Limb (tissue), 2 donors: ENCODE data around the gene MDN1.
"Not testable (repeated sequence)": the region's sequence is repeated elsewhere in the genome, so short reads cannot be mapped to it uniquely, and the experiment has no call there.

Experiments
- DNase-seq, 2 donors: peaks; one replicate each; pipeline ENCODE4 v3.0.0-alpha.2; 2016; ENCODE audit errors: extremely low spot score in 2 of 2

The MDN1 gene, protein sequence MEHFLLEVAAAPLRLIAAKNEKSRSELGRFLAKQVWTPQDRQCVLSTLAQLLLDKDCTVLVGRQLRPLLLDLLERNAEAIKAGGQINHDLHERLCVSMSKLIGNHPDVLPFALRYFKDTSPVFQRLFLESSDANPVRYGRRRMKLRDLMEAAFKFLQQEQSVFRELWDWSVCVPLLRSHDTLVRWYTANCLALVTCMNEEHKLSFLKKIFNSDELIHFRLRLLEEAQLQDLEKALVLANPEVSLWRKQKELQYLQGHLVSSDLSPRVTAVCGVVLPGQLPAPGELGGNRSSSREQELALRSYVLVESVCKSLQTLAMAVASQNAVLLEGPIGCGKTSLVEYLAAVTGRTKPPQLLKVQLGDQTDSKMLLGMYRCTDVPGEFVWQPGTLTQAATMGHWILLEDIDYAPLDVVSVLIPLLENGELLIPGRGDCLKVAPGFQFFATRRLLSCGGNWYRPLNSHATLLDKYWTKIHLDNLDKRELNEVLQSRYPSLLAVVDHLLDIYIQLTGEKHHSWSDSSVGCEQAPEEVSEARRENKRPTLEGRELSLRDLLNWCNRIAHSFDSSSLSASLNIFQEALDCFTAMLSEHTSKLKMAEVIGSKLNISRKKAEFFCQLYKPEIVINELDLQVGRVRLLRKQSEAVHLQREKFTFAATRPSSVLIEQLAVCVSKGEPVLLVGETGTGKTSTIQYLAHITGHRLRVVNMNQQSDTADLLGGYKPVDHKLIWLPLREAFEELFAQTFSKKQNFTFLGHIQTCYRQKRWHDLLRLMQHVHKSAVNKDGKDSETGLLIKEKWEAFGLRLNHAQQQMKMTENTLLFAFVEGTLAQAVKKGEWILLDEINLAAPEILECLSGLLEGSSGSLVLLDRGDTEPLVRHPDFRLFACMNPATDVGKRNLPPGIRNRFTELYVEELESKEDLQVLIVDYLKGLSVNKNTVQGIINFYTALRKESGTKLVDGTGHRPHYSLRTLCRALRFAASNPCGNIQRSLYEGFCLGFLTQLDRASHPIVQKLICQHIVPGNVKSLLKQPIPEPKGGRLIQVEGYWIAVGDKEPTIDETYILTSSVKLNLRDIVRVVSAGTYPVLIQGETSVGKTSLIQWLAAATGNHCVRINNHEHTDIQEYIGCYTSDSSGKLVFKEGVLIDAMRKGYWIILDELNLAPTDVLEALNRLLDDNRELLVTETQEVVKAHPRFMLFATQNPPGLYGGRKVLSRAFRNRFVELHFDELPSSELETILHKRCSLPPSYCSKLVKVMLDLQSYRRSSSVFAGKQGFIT (N-terminal part only)

DNA sequence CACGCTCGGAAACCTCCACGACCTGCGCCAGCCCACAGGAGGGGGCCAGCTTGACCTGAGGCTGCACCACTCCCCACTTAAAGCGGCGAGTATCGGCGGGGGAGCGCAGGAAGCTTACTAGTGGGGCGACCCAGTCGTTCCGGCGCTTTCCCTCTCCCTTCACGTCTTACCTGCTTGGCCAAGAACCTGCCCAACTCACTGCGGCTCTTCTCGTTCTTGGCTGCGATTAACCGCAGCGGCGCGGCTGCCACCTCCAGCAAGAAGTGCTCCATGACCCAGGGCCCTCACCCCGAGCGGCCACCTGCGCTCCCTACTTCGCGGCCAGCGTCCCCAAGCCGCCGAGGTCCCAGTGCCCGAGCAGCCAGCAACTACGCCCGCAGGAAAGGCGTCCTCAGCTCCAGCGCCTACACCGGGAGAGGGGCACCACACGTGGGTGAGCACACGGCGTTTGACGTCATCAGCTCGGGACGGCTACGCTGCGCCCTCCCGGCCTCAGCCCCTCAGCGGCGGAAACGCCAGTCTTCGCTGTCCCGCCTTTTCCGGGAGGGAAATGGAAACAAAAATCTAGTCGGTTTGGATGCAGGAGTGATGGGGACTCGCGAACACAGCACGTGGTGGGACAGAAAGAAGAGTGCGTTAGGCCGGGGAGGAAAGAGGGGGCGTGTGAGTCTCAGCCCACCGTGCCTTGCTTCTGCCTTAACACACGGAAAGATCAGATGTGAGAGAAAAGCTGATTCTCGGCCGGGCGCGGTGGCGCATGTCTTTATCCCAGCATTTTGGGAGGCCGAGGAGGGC, at the start of gene MDN1:
MDN1 (minus strand) TSS at position 459 of the 795 bp plus-strand sequence; CDS start at position 272, 187 bp downstream.
- peak; percentile 92 to 97 for DNase-seq

DNA sequence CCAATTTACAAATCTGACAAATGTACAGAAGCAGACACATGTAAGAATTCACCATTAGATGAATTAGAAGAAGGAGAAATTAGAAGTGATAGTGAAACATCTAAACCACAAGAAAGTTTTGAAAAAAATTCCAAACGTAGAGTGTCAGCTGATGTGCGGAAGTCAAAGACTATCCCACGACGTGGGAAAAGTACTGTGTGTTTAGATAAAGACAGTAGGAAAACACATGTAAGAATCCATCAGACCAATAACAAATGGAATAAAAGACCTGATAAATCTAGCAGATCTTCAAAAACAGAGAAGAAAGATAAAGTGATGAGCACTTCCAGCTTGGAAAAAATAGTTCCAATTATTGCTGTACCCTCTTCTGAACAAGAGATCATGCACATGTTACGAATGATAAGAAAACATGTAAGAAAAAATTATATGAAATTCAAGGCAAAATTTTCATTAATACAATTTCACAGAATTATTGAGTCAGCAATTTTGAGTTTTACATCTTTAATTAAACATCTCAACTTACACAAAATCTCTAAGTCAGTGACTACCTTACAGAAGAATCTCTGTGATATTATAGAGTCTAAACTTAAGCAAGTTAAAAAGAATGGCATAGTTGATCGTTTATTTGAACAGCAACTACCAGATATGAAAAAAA, 46.6 kb upstream of the MDN1 start:
- no peak for DNase-seq

DNA sequence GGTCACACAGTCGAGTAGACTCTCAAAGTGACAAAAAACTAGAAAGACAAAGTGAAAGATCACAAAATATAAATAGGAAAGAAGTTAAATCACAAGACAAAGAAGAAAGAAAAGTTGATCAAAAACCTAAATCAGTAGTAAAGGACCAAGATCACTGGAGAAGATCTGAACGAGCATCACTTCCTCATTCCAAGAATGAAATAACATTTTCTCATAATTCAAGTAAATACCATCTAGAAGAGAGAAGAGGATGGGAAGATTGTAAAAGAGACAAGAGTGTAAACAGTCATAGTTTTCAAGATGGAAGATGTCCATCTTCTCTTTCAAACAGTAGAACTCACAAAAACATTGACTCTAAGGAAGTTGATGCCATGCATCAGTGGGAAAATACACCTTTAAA, 43.1 kb upstream of the MDN1 start:
- DNase-seq: no peak

DNA sequence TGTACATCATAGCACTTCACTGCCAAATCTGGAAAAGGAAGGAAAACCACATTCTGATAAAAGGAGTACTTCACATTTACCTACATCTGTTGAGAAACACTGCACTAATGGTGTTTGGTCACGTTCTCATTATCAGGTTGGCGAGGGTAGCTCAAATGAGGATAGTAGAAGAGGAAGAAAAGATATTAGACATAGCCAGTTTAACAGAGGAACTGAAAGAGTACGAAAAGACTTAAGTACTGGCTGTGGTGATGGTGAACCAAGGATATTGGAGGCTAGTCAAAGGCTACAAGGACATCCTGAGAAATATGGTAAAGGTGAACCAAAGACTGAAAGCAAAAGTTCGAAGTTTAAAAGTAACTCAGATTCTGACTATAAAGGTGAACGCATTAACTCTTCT, 42.7 kb upstream of the MDN1 start:
- no peak for DNase-seq

DNA sequence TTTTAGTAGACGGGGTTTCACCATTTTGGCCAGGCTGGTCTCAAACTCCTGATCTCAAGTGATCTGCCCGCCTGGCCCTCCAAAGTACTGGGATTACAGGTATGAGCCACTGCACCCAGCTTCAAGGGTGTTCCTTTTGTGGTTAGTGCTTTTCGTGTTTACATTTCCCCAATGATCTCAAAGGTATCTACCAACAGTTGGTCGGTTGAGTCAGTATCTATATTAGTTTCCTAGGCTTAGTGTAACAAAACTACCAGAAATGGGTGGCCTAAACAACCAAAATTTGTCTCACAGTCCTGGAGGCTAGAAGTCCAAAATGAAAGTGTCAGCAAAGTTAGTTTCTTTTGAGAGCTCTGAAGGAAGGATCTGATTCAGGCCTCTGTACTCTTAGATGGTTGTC, 40.1 kb upstream of the MDN1 start:
- DNase-seq: no peak

DNA sequence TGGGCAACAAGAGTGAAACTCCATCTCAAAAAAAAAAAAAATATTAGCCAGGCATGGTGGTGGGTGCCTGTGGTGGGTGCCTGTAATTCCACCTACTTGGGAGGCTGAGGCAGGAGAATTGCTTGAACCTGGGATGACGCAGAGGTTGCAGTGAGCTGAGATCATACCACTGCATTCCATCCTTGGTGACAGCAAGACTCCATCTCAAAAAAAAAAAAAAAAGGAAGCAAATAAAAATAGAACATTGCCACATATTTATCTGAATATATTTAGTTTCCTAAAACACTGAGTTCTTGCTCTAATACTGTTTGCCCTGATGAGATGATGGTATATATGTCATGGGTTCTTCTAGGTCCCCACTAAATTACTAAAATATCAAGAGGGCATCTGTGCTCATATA, 38.4 kb upstream of the MDN1 start:
- DNase-seq: no peak

DNA sequence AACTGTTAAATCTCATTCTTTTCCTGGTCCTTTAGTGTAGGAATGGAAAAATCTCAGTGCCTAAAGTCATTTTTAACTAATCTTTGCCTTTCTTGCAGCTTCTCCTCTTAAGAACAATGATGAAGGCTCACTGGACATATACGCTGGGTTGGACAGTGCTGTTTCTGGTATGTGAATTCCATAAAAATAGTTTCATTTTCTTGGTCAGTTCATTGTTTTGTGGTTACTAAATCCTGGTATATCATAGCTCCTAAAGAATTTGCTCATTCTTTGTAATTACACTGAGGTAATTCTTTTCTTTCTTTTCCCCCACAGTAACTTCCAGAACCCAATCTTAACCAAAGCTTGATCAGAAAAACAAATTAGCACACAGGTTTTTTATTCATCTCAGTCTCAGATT, 33.5 kb upstream of the MDN1 start:
- no peak for DNase-seq

DNA sequence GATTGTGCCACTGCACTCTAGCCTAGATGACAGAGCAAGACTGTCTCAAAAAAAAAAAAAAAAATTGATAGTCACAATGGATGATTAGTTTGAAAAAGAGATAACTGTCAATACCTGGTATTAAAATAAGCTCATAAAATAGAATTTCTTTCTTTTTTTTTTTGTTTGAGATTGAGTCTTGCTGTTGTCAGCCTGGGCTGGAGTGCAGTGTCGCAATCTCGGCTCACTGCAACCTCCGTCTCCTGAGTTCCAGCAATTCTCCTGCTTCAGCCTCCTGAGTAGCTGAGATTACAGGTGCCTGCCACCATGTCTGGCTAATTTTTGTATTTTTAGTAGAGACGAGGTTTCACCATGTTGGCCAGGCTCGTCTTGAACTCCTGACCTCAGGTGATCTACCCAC, 27.9 kb upstream of the MDN1 start:
- not testable (repeated sequence) for DNase-seq

DNA sequence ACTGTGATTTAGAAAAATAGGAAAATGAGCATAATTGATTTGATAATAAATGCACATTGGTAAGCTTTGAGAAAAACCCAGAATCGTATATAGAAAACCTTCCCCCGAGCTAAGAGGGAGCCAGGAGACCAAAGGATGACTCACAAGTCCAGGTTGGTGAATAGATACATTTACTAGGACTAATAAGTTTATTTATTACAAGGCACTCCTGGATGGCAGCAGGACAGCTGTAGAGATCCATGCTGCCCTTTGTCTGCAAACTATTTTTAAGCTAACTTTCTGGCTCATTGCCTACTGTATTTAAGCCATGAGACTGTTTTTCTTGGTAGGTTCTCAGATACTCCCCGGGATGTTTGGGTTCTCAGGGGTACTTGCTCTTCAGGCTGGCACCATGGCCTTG, 23.5 kb upstream of the MDN1 start:
- no peak for DNase-seq

DNA sequence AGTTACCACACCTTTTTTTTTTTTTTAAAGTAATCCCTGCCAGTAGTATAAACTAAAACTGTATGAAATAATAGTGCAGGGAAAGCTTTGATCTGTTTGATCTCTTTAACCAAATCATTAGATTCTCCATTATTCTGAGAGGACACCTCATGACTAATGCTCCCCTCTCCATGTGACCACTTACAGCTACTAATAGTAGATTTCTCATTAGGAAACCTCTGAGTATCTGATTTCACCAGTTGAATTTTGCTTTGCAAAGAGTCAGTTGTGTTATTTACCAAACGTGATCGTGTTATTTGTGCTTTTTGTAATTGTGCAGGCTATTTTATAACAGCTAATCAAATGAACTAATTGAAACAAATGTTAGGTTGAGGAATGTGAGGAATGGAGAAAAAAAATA, 22.6 kb upstream of the MDN1 start:
- DNase-seq: no peak

DNA sequence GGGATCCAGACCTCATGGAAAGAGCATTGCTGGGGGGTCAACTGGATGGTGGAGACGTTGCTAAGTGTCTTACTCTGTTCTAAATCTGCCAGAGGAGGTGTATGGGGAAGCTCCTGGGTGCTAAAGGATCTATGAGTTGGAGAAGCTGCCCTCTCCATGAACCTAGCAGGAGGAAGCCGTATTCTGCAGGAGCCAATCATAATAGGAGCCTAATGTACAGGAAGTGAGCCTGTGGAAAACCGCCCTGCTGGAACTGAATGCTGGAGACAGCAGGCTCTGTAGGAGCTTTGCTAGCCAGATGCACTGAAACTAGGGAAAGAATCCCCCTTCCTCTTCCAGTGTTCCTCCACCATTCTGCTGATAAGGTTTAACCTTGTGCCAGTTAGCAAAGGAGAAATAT, 20.9 kb upstream of the MDN1 start:
- peak in 1 of 2 donors; percentile 27 for DNase-seq

DNA sequence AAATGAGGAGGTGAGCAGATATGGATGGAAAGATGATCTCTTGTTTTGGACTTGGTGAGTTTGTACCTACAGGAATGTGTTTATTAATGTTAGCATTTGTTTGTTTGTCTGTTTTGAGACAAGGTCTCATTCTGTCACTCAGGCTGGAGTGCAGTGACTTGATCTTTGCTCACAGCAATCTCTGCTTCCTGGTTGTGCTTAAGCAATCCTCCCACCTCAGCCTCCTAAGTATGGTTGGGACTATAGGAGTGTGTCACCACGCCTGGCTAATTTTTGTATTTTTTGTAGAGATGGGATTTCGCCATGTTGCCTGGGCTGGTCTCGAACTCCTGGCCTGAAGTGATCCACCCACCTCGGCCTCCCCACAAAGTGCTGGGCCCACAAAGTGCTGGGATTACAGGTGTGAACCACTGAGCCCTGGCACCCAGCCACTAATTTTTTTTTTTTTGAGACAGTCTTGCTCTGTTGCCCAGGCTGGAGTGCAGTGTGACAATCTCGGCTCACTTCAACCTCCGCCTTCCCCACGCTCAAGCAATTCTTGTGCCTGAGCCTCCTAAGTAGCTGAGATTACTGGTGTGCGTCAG, 17.1 kb upstream of the MDN1 start:
- DNase-seq: no peak

DNA sequence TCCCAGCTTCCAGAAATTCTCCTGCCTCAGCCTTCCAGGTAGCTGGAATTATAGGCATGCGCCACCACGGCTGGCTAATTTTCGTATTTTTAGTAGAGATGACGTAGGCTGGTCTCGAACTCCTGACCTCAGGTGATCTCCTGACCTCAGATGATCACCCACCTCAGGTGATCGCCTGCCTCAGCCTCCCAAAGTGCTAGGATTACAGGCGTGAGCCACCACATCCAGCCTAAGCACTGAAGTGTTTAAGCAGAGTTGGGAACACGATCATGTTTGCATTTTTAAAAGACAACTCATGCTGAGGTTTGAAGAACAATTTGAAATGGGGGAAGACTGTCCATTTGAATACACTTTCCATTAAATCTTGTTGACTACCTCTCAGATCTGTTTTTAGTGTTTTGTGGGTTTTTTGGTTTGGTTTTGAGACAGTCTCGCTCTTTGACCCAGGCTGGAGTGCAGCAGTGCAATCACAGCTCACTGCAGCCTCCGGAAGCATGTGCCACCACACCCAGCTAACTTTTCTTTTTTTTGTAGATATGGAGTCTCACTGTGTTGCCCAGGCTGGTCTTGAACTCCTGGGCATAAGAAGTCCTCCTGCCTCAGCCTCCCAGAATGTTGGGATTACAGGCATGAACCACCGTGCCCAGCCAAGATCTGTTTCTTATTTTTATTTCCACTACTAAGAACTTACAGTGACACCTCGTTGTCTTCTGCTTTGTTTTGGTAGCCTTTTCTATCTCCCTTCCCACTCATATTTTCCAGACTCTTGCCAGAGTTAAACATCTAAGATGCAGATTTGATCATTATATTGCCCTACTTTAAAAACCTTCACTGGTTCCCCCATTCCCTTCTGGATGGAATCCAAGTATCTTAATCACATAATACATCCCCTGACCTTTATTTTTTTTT, 15.5 kb upstream of the MDN1 start:
- DNase-seq: no peak

DNA sequence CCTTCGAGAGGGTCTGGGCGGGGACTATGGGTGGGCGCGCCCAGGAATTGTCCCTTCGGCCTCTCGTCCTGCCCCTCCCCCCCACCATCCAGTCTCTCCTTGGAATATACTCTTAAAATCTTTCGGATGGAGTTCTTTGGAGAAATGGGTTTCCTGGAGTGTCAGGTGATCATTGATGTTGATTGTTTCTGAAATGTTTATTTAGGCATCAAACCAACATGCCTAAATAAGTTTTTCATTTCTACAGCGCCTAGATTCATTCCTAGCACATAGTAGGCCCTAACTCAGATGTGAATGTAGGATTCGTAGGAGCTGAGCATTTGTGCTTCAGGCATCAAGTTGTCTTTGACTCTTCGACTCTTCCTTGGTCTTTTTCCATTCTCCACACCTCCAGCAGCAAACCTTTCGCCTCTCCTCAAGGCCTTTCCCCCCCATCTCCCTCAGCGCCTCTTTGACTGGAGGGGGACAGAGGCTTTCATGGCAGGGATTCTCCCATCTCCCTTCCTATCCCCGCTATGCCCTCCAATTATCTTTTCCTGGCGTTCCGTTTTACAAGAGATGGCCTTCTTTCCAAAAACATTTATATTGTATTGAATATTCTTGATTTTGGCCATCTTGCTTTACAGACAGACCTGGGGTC, 10.7 kb upstream of the MDN1 start:
- DNase-seq: no peak

DNA sequence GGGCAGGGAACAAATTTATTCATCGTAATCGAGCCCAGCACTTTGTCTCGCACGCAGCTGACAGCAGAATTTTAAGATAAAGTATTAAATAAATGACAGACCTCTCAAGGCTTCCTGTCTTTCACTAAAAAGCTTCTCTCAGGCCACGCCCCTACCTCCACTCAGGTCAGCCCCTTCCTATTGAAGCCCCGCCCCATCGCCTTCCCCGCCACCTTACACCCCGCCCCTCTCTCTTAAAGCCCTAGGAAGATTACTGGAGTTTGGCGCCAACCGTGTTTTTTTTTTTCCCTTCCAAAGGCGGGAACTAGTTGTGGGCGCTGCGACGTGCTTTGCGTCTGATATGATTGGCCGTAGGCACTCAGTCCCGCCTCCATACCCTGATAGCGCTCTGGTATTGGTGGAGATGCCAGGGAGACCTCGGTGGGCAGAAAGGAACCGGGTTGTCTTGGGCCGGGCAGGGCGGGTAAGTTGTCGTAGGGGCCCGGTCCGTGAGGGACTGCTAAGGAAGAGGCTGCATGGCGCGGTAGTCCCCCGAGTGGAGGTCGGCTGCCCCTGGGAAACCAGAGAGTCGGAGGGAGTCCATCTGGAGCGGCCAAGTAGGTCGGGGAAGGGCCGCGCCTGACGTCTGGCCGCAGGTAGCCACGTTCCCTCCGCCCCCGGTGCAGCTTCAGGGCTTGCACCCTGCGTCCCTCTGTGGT, 10.0 kb upstream of the MDN1 start, which contains the start of gene CASP8AP2:
CASP8AP2 (plus strand) TSS at position 409 of the 698 bp plus-strand sequence.
- DNase-seq: peak; percentile 92 to 99

DNA sequence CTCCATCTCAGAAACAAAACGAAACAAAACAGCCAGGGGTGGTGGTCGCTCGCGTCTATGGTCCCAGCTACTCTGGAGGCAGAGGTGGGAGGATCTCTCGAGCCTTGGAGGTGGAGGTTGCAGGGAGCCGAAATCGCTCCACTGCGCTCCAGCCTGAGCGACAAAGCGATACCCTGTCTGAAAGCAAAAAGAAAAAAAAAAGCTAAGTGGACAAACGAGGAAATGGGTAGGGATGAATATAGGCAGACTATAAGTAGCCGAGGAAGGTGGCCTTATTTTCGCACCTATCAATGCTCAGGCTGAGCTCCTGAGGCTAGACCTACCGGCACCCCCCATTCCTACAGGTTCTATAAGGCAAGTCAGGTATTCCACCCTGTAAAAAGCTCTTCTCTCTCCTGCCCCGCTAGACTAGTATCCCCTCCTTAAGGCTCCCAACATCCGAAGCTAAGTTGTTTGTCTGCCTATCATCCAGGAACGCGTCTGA, 9.4 kb upstream of the MDN1 start:
- DNase-seq: peak in 1 of 2 donors; percentile 37

DNA sequence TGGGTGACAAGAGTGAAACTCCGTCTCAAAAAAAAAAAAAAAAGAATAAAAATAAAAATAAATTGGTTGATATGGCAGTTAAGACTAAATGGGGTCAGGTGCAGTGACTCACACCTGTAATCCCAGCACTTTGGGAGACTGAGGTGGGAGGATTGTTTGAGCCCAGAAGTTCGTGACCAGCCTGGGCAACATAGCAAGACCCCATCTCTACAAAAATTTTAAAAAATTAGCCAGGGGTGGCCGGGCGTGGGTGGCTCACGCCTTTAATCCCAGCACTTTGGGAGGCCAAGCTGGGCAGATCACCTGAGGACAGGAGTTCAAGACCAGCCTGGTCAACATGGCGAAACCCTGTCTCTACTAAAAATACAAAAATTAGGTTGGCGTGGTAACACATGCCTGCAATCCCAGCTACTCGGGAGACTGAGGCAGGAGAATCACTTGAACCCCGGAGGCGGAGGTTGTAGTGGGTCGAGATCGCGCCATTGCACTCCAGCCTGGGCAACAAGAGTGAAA, 8.9 kb upstream of the MDN1 start:
- not testable (repeated sequence) for DNase-seq
